GM21390 (cell line): ENCODE measurements around the gene SIRPA.

Source experiments
- ATAC-seq: cut with Tn5 transposase; IDR thresholded peaks from one replicate; pipeline ENCODE4 v1.9.1; 2021; ENCODE audit not compliant: unreplicated experiment

Gene SIRPA

DNA sequence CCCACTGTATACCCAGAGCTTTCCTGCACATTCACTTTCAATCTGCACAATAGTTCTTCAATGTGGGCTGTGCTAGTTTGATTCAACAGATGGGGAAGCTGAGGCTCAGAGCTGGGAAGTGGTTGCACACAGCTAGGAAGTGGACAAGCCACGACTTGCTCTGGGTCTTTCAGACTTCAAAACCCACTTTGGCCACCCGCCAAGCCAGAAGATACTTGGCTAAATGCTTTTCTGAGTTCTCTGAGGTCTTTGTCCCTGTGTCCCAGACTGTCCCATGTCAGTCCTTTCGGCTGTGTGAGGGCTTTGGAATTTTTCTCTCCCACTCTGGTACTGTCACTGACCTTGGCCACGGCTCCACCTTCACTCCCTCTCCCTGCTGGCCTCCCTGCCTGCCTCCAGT is 88.1 kb downstream of the SIRPA start:
- no peak for ATAC-seq

DNA sequence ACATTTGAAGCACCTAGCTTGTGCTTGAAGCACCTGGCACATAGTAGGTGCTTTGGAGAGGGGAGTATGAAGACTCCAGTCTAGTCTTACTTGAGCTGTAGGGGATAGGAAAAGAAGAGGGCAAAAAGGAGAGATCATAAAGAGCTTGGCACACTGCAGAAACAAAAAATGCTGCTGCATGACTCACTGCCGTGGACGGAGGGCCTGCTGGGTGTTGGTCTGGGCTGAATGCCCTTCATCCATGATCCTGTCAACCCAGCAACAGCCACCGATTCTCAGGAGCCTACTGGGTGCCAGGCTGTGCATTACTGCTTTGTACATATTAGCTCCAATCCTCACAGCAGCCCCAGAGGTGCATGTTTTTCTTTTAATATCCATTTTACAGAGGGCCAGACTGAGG is 92.6 kb downstream of the SIRPA start:
- no peak for ATAC-seq
